ENCODE results near the gene CD8B.
"Not testable (repeated sequence)": the region's sequence is repeated elsewhere in the genome, so short reads cannot be mapped to it uniquely, and the experiment has no call there.

DNA sequence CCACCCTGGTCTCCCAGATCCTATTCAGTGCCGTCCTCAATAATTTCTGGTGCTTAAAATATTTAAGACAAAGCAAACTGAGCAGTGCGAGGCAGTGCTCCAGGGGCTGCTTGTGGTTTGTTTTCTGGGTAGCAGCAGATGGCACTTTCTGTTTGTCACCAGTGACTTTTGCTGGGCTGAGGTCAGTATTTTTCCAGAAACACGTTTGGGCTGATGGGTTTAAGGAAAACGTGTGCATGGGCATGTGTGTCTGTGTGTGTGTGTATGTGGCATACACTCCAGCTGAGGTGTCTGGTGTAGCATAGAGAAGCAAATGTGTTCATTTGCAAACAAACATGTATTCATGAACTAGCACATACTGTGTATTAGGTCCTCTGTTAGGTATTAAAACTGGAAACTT is 10.1 kb downstream of the CD8B start:
- TF ChIP-seq CTCF, POLR2AphosphoS5, POLR2A, EP300 (IDR thresholded peaks at IDR 0.05): not testable (repeated sequence)

Data from suprapubic skin (tissue), 4 donors.